HG02571 (cell line): ENCODE measurements around the gene KCND2.

Source experiments
- ATAC-seq: cut with Tn5 transposase; IDR thresholded peaks from one replicate; pipeline ENCODE4 v1.9.1; 2021; ENCODE audit warnings: mild to moderate bottlenecking, moderate library complexity; ENCODE audit not compliant: unreplicated experiment

Gene KCND2

DNA sequence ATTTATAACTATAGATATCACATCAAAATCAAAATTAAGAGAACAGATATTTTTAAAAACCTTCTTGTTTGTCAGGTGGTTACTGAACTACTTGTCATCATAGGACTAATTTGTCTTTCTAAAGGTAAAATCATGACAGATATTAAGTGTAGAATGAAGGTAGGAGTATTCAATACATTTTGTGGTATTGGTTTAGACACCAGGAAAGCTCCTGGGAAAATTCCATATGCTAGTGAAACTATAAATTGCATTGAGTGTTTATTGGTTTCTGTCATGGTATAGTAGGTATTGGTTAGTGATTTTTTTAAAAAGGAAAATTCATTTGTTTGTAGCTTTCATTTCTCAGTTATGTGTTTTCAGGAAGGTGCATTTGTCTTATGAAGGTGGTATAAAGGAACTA, 132.7 kb downstream of the KCND2 start:
- ATAC-seq, result no peak

DNA sequence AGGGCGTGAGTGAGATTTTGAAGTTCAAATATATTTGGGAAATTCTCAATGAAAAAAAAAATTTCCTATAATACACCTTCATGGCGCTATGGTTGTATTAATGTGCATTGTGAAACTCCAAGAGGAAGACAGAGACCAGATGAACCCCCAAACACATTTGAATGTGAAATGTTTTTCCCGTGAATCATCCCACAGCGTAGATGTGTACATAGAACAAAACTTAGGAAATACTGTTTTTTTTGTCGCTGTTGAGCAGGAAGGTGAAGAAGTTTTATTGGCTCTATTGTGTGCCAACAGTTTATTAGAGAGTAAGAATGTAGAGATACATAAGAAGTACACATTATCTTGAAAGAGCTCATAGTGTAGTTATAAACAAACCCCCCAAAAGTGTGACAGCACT, 134.0 kb downstream of the KCND2 start:
- ATAC-seq, result no peak

DNA sequence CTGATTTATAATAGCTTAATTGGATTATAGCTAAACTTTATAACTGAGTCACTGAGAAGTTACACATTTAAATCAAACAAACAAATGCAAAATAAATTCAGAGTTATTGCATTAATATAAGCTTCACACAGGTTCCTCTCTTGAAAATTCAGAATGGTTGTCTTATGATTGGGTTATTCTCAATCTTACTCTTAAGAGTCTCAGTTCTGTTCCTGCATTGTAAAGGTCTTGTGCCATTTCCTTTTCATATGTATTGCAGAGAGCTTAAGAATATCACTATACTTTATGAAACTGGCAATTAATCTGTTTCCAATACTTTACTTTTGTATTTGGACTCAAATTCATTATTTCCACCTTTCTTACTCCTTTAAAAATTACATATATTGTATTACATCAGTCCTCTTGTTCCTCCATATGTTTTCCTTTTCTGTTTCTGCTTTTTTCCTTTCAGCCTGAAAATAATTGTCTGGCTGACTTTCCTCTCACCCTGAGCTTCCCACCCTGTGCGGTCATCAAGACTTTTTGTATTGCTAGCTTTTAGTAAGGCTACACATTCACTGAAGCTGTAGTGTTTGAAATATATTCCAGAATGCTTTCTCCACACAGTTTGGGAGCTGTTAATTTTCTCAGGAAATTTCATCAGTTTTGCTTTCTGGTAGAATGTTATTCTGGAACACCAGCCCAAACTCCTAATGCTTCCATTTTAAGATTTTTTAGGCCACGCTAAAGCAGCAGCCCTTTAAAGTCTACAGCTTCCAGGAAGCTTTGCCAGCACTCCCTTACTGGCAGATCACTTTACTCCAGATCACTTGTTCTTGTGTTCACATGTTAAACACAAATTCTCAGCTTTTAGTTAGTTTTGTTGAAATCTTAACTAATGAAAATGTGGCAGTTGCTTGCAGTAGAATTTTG, 139.4 kb downstream of the KCND2 start:
- peak; percentile 81 for ATAC-seq

DNA sequence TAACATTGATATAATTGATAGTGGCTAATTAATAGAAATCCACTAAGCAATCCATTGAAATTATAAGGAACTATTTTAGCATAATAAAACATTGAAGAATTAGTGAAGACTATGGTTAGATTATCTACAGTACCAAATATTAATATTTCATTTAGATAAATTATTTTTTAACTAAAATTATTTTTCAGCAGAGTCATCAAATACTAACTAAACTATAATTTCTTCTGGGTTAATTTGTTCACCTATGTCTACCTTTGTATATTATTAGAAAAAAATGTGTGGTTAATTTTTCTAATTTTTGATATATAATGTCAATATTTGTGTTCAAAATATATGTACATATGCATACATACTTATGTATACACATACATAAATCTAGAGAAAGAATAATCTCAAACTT, 140.2 kb downstream of the KCND2 start:
- no peak for ATAC-seq

DNA sequence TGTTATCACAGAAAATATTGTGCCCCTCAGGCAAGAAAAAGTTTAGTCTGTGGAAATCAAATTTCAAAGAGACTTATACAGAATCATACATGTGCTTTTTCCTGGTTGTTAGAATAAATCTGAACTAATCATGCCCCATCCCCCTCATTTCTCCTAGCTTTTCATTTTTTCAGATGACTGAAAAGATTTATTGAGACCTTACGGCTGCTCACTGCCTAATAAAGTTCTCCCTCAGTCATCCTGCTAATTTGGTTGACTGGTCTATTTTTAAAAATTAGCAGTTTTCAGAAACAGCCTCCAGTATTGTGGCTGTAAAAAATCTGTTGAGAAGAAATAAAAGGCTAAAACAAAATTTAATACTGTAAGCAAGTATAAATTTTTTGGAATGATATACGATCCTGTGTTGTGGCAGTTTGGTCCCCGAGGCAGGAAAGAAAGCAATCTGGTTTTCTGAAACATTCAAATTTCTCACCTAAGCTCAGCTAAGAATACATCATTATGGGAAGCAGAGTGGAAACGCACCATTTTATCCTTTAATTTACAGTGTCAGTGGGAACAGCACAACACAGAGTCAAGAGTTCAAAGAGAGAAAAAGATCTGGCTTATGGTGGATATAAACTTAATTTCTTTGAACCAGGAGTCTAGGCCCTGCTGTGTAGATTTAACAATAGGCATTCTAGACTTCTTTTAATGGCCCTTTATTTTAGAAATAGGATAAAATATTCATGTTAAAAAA, 144.4 kb downstream of the KCND2 start:
- ATAC-seq, result no peak

DNA sequence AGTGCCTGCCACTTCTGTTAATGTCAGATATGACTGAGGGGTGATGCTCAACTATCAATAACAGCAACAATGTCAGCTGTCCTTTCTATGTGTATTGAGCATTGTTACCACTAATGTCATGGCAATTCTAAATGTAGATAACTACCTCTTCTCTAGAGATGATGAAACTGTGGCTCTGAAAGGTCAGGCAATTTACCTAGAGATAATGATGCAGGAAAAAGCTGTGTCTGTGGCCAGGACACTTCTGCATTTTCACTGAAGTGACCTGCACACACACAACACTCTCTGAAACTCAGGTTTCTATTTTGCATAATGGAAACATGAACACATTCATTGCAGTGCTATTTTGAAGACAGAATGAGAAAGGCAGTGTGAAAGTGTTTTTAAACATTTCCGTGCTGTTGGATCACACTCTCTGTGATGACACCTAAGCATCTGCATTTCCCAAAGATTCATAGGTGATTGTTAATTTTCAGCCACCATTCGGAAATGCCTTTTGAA, 148.2 kb downstream of the KCND2 start:
- peak; percentile 95 for ATAC-seq

DNA sequence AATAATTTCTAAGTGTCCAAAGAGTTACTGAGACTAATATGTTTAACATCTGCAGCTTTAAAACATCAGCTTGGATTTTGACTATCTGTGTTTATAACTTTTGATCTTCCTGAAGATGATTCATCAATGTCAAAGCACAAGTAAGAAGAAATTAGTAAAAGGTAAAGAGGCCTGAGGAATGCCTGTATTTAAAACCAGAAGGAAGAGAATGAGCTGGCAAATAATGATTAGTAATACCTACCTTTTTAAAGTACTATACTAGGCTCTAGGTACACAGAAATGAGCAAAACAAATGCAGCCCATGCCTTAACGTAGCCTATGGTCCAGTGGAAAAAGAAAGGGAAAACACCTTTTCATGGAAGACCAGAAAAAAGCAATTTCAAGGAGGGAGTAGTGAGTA, 158.0 kb downstream of the KCND2 start:
- ATAC-seq, result no peak

DNA sequence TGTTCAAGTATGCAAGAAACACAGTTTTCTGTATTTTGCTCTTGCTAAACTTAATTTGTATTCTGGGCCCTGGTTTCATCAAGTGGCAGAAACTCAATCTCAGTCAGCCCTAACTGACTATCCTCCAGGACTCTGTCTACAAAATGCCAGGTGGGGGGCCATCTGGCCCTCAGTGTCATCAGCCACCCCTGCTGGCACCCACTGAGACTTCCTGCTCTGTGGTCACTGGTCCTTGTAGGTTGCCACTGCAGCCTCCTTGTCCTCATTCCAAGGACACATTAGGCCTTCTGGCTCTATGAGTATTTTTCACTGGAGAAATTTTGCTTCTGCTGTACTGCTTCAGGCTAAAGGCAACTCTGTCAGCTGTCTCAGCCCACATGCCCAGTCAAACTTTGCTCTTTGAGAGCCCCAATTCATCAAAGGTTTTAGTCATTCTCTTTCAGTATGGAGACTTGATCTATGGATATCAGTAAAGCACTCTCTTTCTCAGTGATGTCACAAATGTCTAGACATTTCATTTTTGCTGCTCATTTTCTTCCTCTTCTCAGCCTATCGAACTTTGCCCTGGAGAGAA, 163.6 kb downstream of the KCND2 start:
- ATAC-seq, result no peak

DNA sequence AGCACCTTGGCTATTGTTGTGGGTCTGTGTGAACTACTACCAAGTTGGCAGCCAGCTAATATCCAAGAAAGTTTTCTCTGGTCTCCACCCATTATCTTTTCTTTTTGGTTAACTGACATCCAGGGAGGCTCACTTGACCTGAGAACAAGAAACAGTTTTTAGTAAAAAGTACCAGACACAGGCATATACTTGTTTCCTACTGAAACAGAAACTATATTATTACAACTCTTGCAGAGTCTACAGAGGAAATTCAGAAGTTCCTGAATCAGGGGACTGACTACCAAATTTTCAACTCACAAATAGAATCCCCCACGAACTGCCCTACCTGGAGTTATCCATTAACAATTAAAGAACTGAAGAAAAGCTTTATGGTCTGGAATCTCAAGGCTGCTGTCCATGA, 168.9 kb downstream of the KCND2 start:
- ATAC-seq, result peak; percentile 87

DNA sequence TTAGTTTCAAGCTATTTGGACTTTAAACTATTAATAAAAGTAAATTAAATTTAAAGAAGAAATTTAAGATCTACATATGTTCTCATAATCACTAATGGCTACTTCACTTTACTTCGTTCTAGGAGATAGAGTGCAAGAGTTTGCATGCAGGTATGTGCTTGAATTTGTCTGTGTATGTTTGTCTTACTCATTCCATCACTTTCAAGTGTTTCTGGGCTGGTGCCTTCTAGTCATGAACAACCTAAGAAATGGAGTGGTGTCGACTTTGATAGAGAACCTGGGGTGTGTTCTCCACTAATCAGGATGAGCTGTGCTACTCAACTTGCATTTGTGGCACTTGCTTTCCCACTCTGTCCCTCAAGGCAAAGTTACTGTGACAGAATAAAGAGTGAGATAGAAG, 169.9 kb downstream of the KCND2 start:
- peak; percentile 43 for ATAC-seq

DNA sequence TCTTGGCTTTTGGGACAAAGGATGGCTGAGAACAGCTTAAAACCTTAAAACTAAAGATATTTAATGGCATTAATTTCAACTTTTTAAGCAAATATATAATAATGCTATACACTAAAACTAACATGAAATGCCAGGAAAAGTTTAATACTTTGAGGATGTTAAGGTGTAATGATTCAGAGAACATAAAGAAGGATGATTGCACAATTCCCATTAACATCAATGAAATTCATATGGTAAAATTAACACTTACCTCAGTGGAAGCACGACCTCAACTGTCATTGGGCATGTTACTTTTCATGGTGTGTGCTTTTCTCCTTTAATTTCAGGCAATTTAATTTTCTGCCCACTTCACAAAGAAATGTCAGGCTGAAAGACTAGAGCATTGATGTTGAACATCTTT, 171.7 kb downstream of the KCND2 start:
- no peak for ATAC-seq

DNA sequence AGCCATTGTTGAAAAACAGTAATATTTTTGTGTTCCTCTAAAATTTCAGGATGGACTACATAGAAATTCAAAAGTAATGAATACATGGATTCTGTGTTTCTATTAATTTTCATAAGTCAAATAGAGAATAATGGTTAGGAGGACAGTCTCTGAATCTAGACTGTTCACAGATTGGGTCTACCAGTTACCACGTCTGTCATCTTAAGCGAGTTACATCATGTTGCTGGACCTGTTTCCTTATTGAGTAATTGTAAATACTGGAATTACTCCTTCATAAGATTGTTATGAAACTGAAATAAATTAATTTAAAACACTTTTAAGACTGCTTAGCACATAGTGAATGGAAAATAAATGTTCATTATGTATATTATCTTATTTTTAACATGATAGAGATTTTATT, 172.3 kb downstream of the KCND2 start:
- no peak for ATAC-seq

DNA sequence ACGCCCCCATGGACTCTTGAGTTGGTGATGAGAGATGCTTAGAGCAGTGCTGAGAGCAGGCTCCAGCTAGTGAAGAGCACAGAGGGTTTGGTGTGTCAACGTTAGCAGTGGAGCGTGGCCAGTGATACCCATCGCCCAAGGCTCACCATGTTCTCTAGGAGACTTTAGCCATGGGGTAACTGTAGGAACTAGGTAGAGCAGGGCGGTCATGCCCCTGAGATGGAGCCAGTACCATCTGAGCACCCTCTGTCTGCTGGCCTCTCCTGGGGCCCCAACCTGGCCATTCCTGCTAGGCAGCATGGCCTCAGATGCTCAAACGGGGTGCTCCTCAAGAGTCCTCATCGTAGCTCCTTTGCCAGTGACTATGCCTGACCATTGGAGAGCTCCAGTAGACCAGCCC, 179.7 kb downstream of the KCND2 start:
- no peak for ATAC-seq

DNA sequence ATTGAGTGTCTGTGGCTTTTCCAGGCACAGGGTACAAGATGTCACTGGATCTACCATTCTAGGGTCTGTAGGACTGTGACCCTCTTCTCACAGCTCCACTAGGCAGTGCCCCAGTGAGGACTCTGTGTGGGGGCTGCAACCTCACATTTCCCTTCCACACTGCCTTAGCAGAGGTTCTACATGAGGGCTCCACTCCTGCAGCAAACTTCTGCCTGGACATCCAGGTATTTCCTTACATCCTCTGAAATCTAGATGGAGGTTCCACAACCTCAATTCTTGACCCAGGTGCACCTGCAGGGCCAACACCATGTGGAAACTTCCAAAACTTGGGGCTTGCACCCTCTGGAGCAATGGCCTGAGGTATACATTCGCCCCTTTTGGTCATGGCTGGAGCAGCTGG, 183.7 kb downstream of the KCND2 start:
- ATAC-seq, result no peak

DNA sequence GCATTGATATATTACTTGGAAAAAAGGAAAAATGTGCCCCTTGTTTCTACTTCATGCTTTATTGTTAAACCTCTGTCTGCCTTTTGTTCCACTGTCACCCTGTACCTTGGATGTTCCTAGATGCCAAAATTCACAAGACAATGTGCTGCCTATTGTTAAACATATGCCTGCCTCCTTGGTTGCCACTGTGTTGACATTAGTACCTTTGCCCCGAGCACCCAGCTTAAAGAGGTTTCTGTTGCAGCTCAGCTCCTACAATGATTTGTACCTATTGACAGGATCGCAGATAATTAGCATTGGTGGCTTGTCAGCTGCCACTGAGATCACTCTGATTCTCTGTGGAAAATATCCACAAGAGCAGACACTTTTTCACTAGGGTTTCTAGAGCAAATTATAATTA, 188.0 kb downstream of the KCND2 start:
- ATAC-seq, result no peak

DNA sequence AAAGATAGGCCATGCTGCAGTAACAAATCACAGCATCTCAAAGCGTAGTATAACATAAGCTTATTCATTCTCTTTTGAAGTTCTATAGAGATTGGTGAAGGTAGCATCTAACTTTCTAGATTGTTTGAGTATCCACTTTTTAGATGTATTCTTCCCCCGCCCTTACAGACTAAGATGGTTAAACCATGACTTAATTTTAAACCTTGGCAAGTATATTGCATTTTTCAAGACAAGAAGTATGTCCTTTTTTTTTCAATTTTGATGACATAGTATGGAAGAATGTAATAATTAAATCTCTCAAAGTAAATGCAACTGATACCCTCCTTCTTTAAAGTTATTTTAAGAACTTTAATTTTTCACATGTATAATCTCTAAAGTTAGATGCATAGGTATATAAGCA, 190.0 kb downstream of the KCND2 start:
- no peak for ATAC-seq

DNA sequence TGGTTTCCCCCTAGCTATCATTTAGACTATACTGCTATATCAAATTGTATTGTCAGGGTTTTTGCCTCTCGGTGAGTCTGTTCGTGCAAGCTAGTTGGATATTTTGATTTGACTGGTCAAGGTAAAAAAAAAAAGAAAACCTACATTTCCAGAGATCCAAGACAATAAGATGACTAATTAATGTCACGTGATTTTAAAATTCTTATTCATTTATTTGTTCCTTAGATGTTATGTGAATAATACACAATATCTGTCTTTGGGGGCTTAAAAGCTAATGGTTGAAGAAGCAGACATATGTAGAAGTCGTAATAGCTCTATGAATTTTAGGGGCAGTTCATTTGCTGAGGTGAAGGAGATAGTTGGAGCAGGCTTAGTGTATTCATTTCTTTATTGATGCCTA, 191.1 kb downstream of the KCND2 start:
- no peak for ATAC-seq

DNA sequence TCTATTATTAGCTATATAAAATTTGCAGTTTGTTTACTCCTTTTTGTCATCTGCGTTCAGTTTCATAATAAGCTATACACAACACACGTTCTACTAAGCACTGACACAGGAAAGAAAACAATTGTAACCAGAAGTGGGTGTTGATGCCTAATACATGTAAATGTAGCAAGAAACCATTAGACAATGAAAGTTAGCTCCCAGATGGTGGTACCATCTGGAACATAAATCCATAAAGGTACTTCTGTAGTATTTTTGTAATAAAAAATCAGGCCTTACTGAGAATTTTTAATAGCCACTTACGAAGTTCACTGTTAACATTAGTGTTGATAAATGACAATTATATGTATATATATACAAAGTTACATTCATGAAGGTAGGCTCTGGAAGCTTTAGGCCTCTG, 194.7 kb downstream of the KCND2 start:
- no peak for ATAC-seq

DNA sequence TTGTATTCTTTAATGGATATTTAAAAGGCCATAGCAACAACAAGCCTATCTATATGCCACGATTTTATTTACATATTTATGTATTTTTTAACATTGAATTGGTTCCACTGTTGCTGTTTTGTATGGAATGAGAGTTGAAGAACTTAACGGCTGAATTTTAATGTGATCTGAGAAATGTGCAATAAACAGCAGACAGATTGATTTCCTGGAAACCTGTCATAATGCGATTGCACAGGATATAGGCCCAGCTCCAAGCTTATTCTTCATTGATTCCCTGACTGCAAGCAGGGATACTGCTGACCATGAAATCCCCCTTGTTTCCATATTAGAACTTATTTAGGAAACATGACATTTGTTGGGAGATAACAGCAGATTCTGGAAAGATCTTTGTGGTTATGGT, 195.6 kb downstream of the KCND2 start:
- no peak for ATAC-seq

DNA sequence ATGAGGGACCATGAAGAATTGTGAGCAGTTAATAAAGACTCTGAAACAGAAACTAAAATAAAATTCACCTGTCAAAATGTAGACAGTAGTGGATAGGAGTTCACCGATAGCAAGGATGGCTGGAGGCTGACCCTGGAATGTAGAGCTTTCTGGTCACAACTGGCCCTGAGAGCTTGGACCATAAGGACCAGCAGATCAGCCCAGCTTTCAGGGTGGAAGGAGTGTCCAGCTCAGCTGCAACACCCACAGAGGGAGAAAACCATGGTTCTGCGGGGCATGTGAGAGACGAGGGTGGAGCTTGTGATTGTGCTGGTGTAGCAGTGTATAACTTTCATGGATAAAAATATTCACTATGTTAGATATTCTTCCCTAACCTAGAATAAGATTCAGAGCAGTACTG, 199.9 kb downstream of the KCND2 start:
- no peak for ATAC-seq

DNA sequence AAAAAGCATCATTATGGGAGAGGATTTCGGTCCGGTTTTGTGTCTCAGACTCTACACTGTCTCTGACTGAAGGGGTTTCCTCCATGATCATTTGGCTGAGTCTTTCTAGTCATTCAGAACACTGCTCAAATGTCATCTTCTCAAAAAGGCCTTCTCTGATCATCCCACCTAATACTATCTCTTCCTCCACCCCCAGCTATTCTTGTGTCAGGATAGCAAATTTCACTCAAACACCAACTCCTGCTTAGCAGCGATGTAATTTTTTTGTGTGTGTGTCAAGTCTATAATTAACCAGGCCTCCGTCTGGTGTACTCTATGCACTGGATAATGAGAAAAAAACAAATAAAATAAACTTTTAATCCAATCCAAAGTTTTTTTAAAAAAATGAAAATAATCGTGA, 200.4 kb downstream of the KCND2 start:
- no peak for ATAC-seq

DNA sequence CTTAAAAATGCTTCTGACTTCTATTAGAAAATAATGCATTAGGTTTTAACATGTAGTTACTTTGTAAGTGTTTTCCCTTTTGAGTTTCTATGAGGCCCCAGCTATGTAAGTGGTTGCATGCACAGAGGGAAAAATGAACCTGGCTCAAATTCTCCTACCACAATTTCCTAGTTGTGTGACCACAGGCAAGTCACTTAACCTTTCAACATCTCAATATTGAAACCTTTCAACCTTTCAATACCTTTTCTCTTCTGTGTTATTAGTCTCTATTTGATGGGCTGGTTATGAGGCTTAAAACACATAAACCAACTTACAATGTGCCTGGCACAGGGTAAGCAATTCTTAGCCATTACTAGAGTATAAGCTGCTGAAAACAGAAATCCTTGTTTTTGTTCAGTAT, 203.0 kb downstream of the KCND2 start:
- peak; percentile 65 for ATAC-seq
